Measurements from ENCODE around the gene RPA1. TPM values are rescaled to one million over a fixed set of nuclear protein-coding genes. Genes with fewer than 3 reads are reported as not detected.

RPA1 gene
- 15.2 and 17.6 TPM in 2 replicates for total RNA-seq
- polyA plus RNA-seq: 32.4 and 33.6 TPM in 2 replicates

GRCh38 chr17:1829592-1830257 is at the start of gene RPA1, which contains the start of gene SMYD4:
RPA1 (plus strand) TSS chr17:1830005; CDS start chr17:1830094, 89 bp downstream.
SMYD4 (minus strand) TSS chr17:1829902; CDS start chr17:1827994, 1,908 bp downstream.
- WGBS (ENCODE audit: low lambda C conversion rate, missing lambda C conversion rate): 1% methylated on average over 77 of the region's 83 CpGs

GRCh38 chr17:1782171-1782567 is 47.6 kb upstream of the RPA1 start:
- no peaks in the 10 kb centered on the region for H3K27me3 ChIP-seq
- no peaks in the 10 kb centered on the region for H3K9me2 ChIP-seq (replicated peaks; ENCODE audit: insufficient read depth)
- WGBS (ENCODE audit: low lambda C conversion rate, missing lambda C conversion rate): 93% methylated on average over 6 of the region's 6 CpGs
- H2AFZ ChIP-seq: no peak overlapping the region
- no peaks in the 10 kb centered on the region for H3K79me2 ChIP-seq
- no peak overlapping the region for H3K4me3 ChIP-seq
- H3K27ac ChIP-seq: peak overlapping the region; percentile 93
- DNase-seq (ENCODE audit: low spot score): no peak
- TF ChIP-seq EZH2 (IDR thresholded peaks at IDR 0.05; ENCODE audit: borderline replicate concordance) (no peak), CTCF (IDR thresholded peaks at IDR 0.05; ENCODE audit: poor library complexity) (no peak), EZH2phosphoT487 (IDR thresholded peaks at IDR 0.05; ENCODE audit: low read depth, severe bottlenecking, unreplicated experiment) (no peak)
- peaks cover 32% of the 10 kb centered on the region for H3K4me1 ChIP-seq (ENCODE audit: insufficient read depth)
- H3K36me3 ChIP-seq (replicated peaks; ENCODE audit: insufficient read depth, low read depth): no peaks in the 10 kb centered on the region
- H3K9me3 ChIP-seq (ENCODE audit: low read depth): no peaks in the 10 kb centered on the region
- H3K4me2 ChIP-seq: no peak overlapping the region
- H4K20me1 ChIP-seq (ENCODE audit: insufficient read depth, poor library complexity, severe bottlenecking): no peaks in the 10 kb centered on the region

More at GRCh38 chr17:1829592-1830257, at the start of gene RPA1, which contains the start of gene SMYD4:
- TF ChIP-seq EZH2phosphoT487 (IDR thresholded peaks at IDR 0.05; ENCODE audit: low read depth, severe bottlenecking, unreplicated experiment) (no peak), EZH2 (IDR thresholded peaks at IDR 0.05; ENCODE audit: borderline replicate concordance) (no peak), CTCF (IDR thresholded peaks at IDR 0.05; ENCODE audit: poor library complexity) (no peak)
- Histone ChIP-seq H3K9me2 (replicated peaks; ENCODE audit: insufficient read depth) (no peaks in the 10 kb centered on the region), H3K27ac (peak within 1 kb of the TSS; percentile 83), H4K20me1 (ENCODE audit: insufficient read depth, poor library complexity, severe bottlenecking) (no peaks in the 10 kb centered on the region), H2AFZ (peak within 1 kb of the TSS; percentile 99), H3K4me2 (peak within 1 kb of the TSS; percentile 97), H3K79me2 (peaks cover 58% of the 10 kb centered on the region), H3K4me1 (ENCODE audit: insufficient read depth) (peaks cover 6% of the 10 kb centered on the region), H3K9me3 (ENCODE audit: low read depth) (no peaks in the 10 kb centered on the region), H3K4me3 (peak within 1 kb of the TSS; percentile 93), H3K27me3 (no peaks in the 10 kb centered on the region), H3K36me3 (replicated peaks; ENCODE audit: insufficient read depth, low read depth) (no peaks in the 10 kb centered on the region)
- DNase-seq (ENCODE audit: low spot score): peak; percentile 97

- H3K27me3 ChIP-seq: no peaks in the 10 kb centered on the region
- H3K9me3 ChIP-seq (ENCODE audit: low read depth): no peaks in the 10 kb centered on the region
- H3K4me1 ChIP-seq (ENCODE audit: insufficient read depth): peaks cover 40% of the 10 kb centered on the region
- H3K9me2 ChIP-seq (replicated peaks; ENCODE audit: insufficient read depth): no peaks in the 10 kb centered on the region
- H3K27ac ChIP-seq: peak overlapping the region; percentile 93
- peak overlapping the region; percentile 40 for H3K4me2 ChIP-seq
- no peaks in the 10 kb centered on the region for H3K36me3 ChIP-seq (replicated peaks; ENCODE audit: insufficient read depth, low read depth)
- no peak for DNase-seq (ENCODE audit: low spot score)
- H2AFZ ChIP-seq: no peak overlapping the region
- H3K79me2 ChIP-seq: no peaks in the 10 kb centered on the region
- no peak for TF ChIP-seq CTCF (IDR thresholded peaks at IDR 0.05; ENCODE audit: poor library complexity)
- no peak for TF ChIP-seq EZH2 (IDR thresholded peaks at IDR 0.05; ENCODE audit: borderline replicate concordance)
- no peak for TF ChIP-seq EZH2phosphoT487 (IDR thresholded peaks at IDR 0.05; ENCODE audit: low read depth, severe bottlenecking, unreplicated experiment)
- H4K20me1 ChIP-seq (ENCODE audit: insufficient read depth, poor library complexity, severe bottlenecking): no peaks in the 10 kb centered on the region
- no peak overlapping the region for H3K4me3 ChIP-seq
- WGBS (ENCODE audit: low lambda C conversion rate, missing lambda C conversion rate): 88% methylated on average over 19 of the region's 19 CpGs
Observed at GRCh38 chr17:1783271-1783670, 46.5 kb upstream of the RPA1 start.
